Lower leg skin (tissue), 3 donors: Measurements from ENCODE around the gene CENPP.

ENCODE experiments used
- POLR2A ChIP-seq, 2 donors: fragments of 450-650 bp; IDR thresholded peaks; one replicate each; pipeline ENCODE4 v1.6.1; 2016 to 2017; ENCODE audit warnings: antibody characterized with exemption in 2 of 2, mild to moderate bottlenecking in 1 of 2, moderate library complexity in 1 of 2
- TF ChIP-seq, protein P1 (sequence below), 3 donors: fragments of 450-650 bp; IDR thresholded peaks; one replicate each; pipeline ENCODE4 v1.5.1; 2016; ENCODE audit warnings: antibody characterized with exemption in 3 of 3, mild to moderate bottlenecking in 3 of 3, moderate library complexity in 2 of 3

DNA sequence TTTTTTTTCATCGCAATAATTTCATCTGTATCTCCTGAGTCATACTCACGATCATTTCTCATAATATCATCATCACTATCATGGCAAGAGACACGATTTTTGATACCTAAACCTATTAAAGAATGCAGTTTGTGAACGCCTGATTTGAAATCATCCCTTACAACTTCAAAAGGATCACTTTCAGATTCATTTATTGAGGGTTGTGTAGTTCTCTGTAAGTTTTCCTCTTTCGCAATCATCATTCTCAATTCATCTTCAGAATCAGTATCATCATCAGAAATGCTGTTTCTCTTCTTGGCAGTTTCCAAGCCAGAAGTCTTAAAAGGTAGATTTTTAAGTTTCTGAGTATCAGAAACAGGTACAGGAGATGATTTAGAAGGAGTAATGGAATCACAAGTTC is 10.3 kb upstream of the CENPP start:
- TF ChIP-seq, protein P1, sequence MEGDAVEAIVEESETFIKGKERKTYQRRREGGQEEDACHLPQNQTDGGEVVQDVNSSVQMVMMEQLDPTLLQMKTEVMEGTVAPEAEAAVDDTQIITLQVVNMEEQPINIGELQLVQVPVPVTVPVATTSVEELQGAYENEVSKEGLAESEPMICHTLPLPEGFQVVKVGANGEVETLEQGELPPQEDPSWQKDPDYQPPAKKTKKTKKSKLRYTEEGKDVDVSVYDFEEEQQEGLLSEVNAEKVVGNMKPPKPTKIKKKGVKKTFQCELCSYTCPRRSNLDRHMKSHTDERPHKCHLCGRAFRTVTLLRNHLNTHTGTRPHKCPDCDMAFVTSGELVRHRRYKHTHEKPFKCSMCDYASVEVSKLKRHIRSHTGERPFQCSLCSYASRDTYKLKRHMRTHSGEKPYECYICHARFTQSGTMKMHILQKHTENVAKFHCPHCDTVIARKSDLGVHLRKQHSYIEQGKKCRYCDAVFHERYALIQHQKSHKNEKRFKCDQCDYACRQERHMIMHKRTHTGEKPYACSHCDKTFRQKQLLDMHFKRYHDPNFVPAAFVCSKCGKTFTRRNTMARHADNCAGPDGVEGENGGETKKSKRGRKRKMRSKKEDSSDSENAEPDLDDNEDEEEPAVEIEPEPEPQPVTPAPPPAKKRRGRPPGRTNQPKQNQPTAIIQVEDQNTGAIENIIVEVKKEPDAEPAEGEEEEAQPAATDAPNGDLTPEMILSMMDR (IDR thresholded peaks at IDR 0.05), result no peak
- no peak for TF ChIP-seq POLR2A (IDR thresholded peaks at IDR 0.05)
